Stimulated activated CD4-positive, alpha-beta T cell treated with anti-CD3 and anti-CD28 coated beads, Interleukin-15, amount 100 ng/mL, for 1 hour (primary cell): Measurements from ENCODE around the gene STAU1.
"Not testable (repeated sequence)": the region's sequence is repeated elsewhere in the genome, so short reads cannot be mapped to it uniquely, and the experiment has no call there.

Source experiments
- DNase-seq, 2 donors: peaks; one replicate each; pipeline ENCODE4 v3.0.0-alpha.2; 2020; ENCODE audit warnings: low read depth in 1 of 2, low spot score in 1 of 2

The STAU1 gene

DNA sequence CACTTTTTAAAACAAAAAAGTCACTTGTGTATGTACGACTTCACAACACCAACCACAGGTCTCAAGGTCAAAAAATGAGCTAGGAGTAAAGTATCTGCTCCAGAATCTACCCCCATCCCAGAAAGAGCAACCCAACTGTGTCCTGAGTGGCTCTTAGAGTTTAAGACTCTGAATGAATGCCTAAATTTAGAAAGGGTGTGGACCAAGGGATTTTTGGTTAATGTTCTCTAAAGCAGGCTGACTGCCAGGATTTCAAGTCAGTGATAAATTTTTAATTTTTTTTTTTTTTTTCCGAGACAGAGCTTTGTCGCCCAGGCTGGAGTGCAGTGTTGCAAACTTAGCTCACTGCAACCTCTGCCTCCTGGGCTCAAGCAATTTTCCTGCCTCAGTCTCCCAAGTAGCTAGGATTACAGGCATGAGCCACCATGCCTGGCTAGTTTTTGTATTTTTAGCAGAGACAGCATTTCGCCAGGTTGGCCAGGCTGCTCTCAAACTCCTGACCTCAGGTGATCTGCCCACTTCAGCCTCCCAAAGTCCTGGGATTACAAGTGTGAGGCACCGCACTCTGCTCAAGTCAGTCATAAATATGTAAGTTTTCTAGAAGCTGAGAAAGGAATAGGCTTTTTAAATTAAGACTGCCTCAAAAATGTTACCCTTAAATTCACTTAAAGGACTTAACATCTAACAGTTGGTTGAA is 20.2 kb downstream of the STAU1 start:
- no peak for DNase-seq

DNA sequence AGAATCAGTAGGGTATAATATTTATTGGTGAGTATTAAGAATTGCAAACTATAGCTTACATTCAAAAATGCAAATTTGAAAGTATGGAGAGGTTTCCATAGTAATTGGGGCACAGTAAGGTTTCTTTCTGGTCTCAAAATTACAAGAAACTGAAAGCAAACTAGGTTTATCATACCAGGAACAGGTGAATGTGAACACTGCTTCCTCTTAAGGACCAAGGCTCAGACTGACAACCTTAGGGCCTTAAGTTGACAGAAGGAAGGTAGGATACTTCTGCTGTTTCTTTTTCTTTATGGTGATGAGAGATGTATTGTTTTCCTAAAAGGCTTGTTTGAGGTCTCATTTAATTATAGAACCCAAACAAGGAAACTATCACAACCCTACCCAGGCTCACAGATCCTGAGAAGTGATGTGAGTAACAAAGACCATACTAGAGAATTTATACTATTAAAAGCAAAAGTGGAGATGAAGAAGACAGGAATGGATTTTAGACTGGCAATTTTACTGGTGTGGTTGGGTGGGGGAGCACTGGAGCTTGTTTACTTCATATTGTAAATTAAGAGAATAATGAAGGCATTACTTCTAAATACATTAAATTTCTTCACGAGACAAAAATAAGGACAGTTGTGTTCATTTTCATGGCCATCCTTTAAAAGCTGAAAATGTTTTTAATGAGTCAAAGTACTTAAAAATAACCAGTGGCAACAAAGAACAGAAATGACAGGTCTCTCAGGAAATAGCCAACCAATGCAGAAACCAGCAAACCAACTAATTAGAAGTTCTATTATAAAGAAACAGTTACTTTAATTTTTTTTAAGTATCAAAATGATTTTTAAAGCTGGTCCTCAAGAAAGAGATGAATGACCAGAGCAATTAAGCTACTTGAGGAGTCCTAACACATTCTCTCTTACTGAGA is 21.3 kb downstream of the STAU1 start:
- no peak for DNase-seq

DNA sequence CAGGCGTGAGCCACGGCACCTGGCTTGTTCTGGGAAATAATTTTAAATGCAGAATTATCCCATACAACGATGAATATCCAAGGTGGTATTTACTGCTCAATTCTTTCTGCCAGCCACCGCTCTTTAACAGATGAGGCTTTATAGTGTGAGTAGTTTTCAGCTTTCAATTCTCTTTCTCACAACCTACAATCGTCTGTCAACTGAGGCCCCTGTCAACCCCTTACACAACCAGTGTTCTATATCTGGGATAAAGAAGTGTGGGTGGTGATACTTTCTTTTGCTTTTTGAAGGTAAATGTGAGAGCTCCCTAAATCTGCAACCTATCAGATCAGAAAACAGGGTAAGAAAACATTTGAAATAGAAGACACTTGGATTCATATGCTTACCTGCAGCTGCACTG is 22.5 kb downstream of the STAU1 start:
- DNase-seq = no peak

DNA sequence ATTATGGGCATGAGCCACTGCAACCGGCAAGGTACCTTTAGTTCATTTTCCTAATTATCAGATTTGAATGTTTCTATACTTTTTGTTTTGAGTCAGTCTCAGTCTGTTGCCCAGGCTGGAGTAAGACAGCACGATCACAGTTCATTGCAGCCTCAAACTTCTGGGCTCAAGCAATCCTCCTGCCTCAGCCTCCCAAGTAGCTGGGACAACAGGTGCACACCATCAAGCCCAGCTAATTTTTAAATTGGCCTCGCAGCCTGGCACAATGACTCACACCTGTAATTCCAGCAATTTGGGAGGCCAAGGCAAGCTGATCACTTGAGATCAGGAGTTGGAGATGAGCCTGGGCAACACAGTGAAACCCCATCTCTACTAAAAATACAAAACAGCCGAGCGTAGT is 24.4 kb downstream of the STAU1 start:
- DNase-seq = no peak

DNA sequence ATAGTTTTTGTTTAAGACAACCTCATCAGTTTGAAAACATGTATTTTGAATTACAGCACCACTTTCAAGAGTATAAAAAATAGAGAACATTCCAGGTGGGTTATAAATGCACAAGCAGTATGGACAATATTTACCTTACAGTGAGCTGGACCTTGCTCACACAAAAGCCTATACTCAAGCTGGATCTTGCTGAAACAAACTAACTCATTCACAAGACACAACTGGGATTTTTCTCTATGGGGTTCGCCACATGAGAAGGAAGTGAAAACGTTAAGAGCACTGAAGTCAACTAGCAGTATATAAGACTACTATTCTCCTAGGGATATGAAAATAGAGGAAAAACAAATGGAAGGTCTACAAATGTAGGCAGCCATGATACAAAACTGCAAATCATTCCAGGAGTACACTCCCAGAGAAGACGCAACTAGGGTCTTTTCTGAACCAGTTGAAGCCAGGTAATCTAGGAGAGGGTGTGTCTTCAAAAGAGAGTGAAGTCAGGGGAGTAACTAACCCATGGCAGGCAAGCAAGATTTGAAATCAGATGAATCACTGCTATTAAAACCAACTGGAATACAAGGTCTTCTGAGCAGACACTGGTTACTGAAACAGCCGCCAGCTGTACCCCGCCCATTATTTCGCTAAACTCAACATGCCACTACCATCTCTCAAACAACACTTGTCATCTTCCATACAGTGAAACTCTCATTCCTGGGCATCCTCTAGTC is 26.5 kb downstream of the STAU1 start:
- no peak for DNase-seq

DNA sequence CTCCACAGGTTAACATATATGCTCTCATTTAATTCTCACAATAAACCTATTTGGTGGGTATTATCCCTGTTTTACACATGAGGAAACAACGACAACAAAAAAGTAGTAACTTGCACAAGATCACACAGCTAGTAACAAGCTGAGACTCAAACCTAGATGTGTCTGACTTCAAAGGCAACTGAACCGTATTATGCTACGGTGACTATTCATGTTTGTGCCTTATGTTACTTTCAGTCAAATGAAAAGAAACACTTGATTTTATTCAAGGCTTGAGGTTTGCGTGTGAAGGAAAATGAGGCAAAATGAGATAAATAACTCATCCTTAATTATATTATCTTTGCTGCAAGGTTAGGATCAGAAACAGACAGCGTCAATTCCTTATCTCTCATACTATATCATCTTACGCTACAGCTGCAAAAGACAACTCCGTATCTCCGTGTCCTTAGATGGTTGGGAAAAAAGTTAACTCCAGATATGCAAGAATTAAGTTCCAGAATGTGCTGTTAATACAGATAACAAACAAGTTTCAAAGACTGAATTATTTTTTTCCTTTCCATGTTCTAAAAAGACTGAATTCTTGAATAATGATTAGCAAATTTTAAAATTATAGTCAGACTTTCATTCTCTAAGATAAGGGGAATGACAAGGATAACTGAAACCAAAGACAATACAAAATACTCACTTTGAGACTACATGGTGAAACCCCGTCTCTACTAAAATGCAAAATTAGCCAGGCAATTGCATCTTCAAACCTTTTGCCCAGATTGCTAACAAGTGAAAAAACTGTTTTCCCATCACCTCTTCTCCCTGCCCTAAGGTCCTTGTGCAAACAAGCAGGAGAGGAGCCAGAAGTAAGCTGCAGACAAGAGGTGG is 27.8 kb downstream of the STAU1 start:
- no peak for DNase-seq

DNA sequence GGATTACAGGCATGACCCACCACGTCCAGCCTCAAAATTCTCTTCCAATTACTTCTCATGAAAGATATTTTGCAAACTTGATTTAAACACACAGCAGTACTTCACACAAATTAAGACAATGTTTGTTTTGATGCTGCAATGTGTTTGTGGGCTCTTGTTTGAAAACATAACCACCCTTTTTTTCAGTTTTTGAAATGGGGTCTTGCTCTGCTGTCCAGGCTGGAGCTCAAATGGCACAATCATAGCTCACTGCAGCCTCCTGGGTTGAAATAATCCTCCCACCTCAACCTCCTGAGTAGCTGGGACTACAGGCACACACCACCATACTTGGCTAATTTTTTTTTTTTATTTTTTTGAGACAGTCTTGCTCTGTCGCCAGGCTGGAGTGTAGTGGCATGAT is 31.0 kb downstream of the STAU1 start:
- DNase-seq = no peak

DNA sequence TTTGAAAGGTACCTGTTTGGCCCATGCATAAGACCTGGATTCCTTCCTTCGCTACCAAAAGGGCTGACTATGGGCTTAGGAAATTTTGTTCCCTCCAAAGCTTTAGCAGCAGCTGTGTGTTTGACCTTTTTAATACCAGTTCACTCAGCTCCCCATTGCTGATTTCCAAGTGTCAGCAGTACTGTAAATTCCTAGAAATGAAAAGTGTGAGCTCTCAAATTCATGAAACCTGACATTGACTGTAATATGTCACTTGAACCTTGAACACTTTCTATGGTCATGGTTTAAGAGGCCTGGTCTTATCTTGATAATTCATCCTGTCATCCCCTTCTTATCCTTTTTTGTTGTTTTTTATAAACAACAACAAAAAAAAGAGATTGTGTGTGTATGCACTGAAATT is 31.7 kb downstream of the STAU1 start:
- no peak for DNase-seq

DNA sequence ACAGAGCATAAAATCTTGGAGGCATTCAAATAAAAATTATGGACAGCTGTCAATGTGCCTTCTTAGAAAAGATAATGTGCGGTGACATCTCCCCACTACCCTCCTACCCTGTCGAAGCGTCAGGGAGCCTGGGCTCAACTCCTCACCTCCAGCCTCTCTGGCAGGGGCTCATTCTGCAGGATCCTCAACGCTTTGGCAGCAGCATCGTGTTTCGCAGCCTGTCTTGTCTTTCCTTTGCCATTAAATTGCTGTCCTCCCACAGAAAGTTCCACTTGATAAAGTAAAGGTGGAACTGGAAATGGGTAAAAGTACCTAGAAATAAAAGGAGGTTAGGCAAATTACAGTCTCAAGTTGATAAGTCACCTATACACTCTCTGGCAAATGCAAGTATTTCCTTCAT is 36.7 kb downstream of the STAU1 start:
- DNase-seq = no peak

DNA sequence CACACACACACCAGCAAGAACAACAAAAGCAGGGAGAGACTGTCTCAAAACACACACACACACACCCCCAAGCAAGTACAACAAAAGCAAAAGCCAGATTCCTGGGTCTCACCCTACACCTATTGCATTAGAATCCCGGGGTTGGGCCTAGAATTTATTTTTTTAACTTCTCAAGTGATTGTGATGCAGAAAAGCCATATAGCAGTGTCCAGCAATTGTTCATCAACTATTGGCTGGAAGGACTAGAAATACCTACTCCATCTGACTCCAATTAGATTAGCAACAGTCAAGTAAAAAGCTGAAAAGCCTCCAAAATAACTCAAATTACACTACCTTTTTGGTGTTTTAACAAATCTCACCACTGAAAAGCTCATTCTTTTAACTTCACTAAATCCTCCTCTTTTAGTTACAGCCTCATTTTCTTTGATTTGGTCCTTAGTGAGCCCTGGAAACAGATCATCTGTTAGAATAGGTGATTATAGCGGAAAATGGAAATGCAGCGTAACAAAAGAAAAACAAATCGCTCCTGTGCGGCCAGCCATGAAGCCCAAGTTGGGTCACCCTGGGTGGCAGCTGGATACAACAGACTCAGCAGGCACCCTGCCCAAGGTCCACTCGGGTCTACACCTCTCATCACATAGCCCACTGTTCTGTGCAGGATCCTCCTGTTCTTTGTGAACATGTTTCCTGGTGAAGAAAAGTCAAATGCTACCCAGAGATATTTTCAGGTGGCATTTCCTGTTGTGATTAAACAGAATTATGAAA is 38.7 kb downstream of the STAU1 start:
- no peak for DNase-seq

DNA sequence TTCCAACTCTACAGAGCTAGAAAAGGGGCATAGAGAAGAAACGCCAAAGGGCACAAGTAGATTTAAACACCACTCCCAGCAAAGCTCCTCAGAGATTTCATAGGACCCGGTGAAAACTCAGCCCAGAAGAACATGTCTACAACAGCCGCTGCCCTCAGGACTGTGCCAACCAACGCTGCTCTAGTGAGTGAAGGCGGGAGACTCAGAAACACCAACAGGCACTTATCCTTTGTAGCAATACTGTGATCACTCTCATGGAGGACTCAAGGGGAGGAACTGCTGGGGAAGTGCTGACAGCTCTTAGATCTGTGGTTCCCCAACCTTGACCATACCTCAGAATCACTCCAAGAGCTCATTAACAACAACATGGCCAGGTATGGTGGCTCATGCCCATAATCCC is 39.5 kb downstream of the STAU1 start:
- DNase-seq = no peak

DNA sequence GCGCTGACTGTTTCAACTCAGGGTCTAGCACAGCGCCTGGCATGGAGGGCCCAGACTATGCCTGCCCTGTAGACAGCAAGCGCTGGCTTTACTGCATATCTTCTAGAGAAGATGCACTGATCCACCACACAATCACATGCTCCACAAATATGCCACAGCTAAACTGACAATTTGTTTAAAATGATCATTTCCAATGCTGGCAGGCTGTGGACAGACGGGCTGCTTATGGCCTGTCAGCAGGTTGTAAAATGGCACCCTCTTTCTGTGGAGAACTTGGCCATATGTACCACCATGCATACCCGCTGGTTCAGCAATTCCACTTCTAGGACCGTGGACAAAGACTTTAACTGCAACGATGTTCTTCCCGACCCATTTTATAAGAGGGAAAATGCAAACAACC is 40.8 kb downstream of the STAU1 start:
- DNase-seq = no peak

DNA sequence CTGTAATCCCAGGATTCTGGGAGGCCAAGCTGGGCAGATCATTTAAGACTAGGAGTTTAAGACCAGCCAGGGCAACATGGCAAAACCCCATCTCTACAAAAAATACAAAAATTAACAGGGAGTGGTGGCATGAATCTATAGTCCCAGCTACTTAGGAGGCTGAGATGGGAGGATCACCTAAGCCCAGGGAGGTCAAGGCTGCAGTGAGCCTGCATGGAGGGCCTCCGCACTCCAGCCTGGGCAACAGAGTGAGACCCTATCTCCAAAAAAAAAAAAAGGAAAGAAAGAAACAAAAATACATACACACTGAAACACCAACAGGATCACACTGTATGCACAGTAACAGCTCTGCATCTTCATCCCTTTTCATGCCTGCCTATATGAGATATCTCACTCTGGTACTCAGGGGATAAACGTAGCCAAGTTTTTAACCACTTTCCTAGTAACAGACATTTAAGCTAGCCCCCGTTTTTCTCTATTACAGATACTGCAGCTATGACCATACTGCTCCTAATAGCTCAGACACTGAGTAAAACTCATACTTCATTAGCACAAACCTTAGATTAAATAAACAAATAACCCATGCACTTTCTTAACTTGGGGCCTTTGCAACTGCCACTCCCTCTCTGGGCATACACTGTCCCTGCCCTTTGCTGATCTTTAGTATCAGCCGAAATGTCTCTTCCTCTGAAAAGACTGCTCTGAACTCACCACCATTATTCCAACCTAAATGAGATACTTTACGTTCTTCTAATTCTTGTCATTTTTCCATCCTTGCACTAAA is 41.5 kb downstream of the STAU1 start:
- DNase-seq = no peak

DNA sequence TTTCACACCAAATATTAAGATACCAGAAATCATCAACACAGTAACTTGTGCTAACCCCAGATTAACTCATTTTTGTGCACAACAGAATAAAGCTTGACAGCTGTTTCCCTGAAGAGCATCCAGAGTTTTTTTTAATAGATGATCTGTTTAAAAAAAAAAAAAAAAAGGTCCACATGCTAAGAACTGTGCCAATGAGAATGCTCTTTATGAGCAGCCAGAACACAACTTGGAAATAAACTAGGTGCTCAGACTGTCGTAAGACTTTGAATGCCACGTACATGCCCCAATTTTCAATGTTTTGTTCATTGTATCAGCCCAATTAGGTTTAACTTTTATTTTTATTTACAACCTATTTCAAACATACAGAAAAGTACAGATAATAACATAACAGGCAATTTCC is 47.3 kb downstream of the STAU1 start:
- DNase-seq = no peak

DNA sequence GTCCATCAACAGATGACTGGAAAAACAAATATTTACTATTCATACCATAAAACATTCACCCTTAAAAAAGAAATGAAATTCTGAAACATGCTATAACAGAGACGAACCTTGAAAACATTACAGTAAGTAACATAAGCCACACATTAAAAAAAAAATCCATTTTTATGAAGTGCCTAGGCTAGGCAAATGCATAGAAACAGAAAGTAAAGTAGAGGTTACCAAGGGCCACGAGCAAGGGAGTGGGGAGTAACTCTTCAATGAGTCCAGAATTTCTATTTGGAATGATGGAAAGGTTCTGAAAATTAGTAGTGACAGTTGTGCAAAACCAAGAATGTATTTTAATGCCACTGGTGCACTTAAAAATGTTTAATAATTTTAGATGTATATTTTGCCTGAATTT is 47.7 kb downstream of the STAU1 start:
- no peak for DNase-seq

DNA sequence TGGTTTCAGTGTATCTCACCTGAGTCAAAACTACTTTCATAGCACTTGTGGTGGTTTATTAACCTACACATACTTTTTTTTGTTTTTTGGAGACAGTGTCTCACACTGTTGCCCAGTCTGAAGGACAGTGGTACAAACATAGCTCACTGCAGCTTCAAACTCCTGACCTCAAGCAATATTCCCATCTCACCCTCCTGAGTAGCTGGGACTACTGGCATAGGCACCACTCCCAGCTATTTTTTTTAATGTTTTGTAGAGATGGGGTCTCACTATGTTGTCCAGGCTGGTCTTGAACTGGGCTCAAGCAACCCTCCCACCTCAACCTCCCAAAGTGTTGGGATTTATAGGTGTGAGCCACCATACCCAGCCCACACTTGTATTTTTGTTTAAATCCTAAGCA is 49.7 kb downstream of the STAU1 start:
- DNase-seq = no peak

DNA sequence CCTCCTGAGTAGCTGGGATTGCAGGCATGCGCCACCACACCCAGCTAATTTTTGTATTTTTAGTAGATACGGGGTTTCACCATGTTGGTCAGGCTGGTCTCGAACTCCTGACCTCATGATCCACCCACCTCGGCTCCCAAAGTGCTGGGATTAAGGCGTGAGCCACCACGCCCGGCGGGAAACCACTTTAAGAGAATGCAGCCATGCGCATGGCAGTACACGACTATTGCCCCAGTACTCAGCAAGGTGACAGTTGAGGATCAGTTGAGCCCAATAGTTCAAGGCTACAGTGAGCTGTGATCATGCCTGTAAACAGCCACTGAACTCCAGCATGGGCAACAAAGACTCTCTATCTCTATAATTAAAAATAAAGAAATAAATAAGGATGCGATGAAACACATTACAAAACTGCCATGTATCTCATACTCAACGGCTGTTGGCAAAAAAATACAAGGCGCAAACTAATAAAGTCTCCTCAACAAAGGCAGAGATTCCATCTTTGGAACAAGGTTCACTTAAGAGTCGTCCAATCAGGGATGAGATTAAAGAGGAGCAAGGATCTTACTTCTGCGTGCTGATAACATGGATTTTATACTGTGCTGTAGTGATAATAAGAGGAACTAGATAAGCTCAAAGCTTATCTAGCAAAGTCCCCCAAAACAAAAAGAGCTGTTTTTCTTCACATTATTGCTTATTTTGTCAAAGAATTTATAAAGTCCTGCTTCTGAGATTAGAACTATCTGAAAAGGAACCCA is 51.1 kb downstream of the STAU1 start:
- DNase-seq = no peak

DNA sequence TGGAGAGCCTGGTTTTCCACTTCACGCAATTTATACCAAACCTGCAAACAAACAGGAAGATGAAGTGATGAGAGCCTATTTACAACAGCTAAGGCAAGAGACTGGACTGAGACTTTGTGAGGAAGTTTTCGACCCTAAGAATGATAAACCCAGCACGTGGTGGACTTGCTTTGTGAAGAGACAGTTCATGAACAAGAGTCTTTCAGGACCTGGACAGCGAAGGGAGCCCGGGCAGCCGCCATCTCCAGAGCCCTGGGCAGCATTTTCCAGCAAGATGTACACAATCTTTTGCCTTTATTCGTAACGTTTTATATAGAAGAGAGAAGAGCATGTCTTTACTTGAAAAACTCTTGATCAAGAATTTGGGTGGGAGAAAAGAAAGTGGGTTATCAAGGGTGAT is 53.3 kb downstream of the STAU1 start:
- not testable (repeated sequence) for DNase-seq

DNA sequence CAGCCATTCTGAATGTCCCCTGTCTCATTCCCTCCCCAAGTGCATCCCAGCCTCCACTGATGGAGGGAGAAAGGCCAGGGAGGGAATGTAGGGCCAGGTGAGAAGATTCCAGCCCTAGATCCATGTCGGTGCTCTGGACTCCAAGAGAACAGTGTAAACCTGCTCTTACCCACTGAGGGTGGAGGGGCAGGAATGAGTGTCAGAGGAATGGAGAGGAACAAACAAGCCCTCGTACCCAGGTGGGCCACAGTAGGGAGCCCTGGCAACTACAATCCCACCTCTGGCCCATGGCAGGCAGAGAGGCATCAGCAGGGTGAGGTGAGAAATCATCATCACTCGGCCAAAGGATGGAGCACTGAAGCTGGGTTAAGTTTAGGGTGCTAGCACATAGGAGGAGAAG is 54.6 kb downstream of the STAU1 start:
- DNase-seq = no peak
